HG03457 (cell line): ENCODE data around the gene ZNF451.
"Not testable (repeated sequence)": the region's sequence is repeated elsewhere in the genome, so short reads cannot be mapped to it uniquely, and the experiment has no call there.

ENCODE experiments used
- ATAC-seq: cut with Tn5 transposase; IDR thresholded peaks from one replicate; pipeline ENCODE4 v1.9.1; 2021; ENCODE audit warnings: moderate number of reproducible peaks; ENCODE audit not compliant: unreplicated experiment

Gene ZNF451

GRCh38 chr6:57089687-57090457 is at the start of gene ZNF451:
ZNF451 (plus strand) TSS chr6:57090188; CDS start chr6:57090254, 66 bp downstream.
- ATAC-seq = peak; percentile 90

- not testable (repeated sequence) for ATAC-seq
Observed at GRCh38 chr6:57044061-57044460, 45.9 kb upstream of the ZNF451 start.

GRCh38 chr6:57044568-57044967 is 45.4 kb upstream of the ZNF451 start:
- no peak for ATAC-seq

- peak; percentile 93 for ATAC-seq
Observed at GRCh38 chr6:57046332-57047256, 43.4 kb upstream of the ZNF451 start, which contains the start of gene KIAA1586. KIAA1586 (plus strand) TSS chr6:57046693; CDS start chr6:57046756, 63 bp downstream.

GRCh38 chr6:57047257-57047585 is 42.8 kb upstream of the ZNF451 start:
- ATAC-seq = not testable (repeated sequence)

GRCh38 chr6:57047859-57048258 is 42.1 kb upstream of the ZNF451 start:
- not testable (repeated sequence) for ATAC-seq

GRCh38 chr6:57048577-57048976 is 41.4 kb upstream of the ZNF451 start:
- no peak for ATAC-seq

- ATAC-seq = no peak
Observed at GRCh38 chr6:57063847-57064246, 26.1 kb upstream of the ZNF451 start.

- no peak for ATAC-seq
Observed at GRCh38 chr6:57064809-57065208, 25.2 kb upstream of the ZNF451 start.

- ATAC-seq = no peak
Observed at GRCh38 chr6:57068061-57068460, 21.9 kb upstream of the ZNF451 start.

- ATAC-seq = no peak
Observed at GRCh38 chr6:57069228-57069627, 20.8 kb upstream of the ZNF451 start.

- ATAC-seq = no peak
Observed at GRCh38 chr6:57069920-57070331, 20.1 kb upstream of the ZNF451 start.

- no peak for ATAC-seq
Observed at GRCh38 chr6:57072108-57072507, 17.9 kb upstream of the ZNF451 start.

- ATAC-seq = no peak
Observed at GRCh38 chr6:57074383-57074782, 15.6 kb upstream of the ZNF451 start.

GRCh38 chr6:57075092-57075491 is 14.9 kb upstream of the ZNF451 start:
- ATAC-seq = no peak

- ATAC-seq = no peak
Observed at GRCh38 chr6:57078531-57079207, 11.3 kb upstream of the ZNF451 start.

GRCh38 chr6:57085471-57085870 is 4.5 kb upstream of the ZNF451 start:
- ATAC-seq = no peak

- no peak for ATAC-seq
Observed at GRCh38 chr6:57086843-57087242, 3.1 kb upstream of the ZNF451 start.

- ATAC-seq = no peak
Observed at GRCh38 chr6:57087916-57088315, 2.1 kb upstream of the ZNF451 start.

GRCh38 chr6:57089265-57089664 is 723 bp upstream of the ZNF451 start:
- ATAC-seq = no peak

- ATAC-seq = peak; percentile 0
Observed at GRCh38 chr6:57090458-57091067, 575 bp downstream of the ZNF451 start.
